ENCODE measurements around the gene CNOT1.

DNA sequence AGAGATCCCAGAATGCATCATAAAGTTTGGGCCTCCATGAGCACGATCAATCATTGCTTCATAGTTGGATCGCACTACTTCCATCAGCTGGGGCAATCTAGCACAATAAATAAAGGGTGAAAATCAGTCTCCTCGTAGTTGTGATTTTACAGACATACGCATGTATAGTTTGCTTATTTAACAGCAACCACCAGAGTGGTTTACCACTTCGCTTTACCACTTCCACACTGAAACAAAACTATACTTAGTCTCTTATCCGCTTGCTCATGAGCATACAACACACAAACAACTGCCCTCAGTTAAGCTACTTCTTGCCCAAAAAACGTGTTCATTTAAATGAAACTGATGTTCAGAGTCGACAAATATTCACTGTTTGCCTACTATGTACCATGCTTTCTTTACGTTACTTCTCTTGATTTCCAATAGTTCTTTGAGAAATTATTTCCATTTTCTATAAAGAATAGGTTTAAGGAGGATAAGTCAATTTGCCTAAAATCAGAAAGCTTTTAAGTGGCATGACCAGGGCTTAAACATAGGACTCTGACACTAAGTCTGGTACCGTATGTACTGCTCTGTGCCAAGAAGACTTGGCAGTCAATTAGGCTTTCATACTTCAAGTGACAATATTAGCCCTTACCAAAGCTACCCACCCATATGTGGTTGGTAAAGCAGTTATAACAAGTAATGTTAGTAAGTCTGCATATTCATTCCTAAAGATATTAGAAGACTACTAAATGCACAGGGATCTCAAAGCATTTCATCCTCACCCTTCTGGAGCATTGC is 92.3 kb downstream of the CNOT1 start:
- TF ChIP-seq, protein P1, sequence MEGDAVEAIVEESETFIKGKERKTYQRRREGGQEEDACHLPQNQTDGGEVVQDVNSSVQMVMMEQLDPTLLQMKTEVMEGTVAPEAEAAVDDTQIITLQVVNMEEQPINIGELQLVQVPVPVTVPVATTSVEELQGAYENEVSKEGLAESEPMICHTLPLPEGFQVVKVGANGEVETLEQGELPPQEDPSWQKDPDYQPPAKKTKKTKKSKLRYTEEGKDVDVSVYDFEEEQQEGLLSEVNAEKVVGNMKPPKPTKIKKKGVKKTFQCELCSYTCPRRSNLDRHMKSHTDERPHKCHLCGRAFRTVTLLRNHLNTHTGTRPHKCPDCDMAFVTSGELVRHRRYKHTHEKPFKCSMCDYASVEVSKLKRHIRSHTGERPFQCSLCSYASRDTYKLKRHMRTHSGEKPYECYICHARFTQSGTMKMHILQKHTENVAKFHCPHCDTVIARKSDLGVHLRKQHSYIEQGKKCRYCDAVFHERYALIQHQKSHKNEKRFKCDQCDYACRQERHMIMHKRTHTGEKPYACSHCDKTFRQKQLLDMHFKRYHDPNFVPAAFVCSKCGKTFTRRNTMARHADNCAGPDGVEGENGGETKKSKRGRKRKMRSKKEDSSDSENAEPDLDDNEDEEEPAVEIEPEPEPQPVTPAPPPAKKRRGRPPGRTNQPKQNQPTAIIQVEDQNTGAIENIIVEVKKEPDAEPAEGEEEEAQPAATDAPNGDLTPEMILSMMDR (IDR thresholded peaks at IDR 0.05) = no peak
- no peak for TF ChIP-seq POLR2A (IDR thresholded peaks at IDR 0.05)
- TF ChIP-seq EP300 (IDR thresholded peaks at IDR 0.05) = no peak
